22Rv1 (cell line): Measurements from ENCODE around the gene RNLS.

Source experiments
- H3K27ac ChIP-seq: fragments of 450-650 bp; 2 replicates; pipeline ENCODE4 v1.5.1; 2017
- CTCF ChIP-seq: fragments of 450-650 bp; IDR thresholded peaks from 2 replicates; pipeline ENCODE4 v1.5.1; 2017; ENCODE audit warnings: mild to moderate bottlenecking
- ZFX ChIP-seq: fragments of 450-650 bp; IDR thresholded peaks from 2 replicates; pipeline ENCODE4 v1.6.1; 2017; ENCODE audit warnings: antibody characterized with exemption, borderline replicate concordance

Gene RNLS

GRCh38 chr10:88246675-88247074, 336.4 kb downstream of the RNLS start:
- H3K27ac ChIP-seq, result no peak overlapping the region
- no peak for TF ChIP-seq ZFX
- no peak for TF ChIP-seq CTCF

DNA sequence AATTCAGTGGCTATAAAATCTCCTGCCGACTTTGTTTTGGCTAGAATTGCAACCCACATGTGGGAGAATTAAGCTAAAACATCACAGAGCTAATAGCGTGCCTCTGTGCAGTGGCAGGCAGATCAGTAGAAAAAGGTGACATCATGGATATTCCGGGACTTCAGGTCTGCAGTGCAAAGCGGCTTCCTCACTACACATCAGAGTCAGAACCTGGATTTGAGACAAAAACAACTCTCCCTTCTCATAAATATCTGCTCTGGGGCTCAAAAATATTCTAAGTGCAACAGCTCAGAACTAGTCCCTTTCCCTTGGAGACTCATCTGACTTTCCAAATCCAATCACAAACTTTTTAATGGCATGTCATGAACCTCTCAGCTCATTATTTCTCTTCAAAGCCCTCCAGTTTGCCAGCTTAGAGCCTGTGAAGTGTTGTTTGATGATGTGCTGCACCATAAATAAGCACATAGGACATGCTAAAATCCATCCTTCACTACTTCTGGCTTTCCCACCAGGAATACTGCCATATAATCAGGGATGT, 337.1 kb downstream of the RNLS start:
- TF ChIP-seq ZFX (no peak), CTCF (no peak)

DNA sequence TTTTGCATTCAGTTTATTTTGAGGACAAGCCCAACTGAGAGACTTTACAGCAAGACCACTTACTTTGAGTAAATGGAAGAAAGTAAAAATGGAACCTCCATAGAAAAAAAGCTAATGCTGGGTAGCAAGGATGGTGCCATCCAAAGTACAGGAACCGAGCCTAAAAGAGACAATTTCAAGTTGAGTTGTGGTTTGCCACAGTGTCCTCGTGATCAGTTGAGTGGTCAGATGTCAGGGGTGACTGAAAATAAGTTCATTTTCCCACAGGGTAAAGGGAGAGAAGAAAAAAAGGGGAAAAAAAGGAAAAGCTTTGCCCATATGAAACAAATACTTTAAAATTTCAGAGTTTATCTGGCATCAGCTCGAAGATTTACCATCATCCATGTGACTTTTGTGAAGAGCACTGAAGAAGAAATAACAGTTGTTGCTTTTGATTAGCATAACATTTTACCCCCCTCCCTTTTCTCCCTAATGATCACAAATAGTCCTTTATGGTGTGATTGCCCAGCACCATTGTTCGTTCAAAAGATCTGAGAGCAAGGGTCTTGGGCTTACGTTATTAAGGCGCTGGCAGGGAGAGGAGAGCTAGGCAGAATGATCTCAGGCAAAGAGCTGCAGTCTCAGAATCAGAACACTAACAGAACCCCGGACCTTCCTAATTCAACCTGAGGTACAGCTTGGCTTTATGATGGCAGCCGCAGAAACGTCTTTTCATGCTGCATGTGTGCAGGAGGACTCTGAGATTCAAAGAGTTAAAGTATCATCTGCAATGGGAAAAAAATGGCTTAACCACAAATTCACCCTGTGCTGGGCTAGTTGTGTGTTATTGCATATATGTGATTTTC, 338.1 kb downstream of the RNLS start:
- TF ChIP-seq CTCF (no peak), ZFX (no peak)
- no peak overlapping the region for H3K27ac ChIP-seq

More for the DNA sequence above, 337.1 kb downstream of the RNLS start:
- H3K27ac ChIP-seq, result no peak overlapping the region

- no peak for TF ChIP-seq CTCF
- TF ChIP-seq ZFX, result no peak
- no peak overlapping the region for H3K27ac ChIP-seq
Observed at GRCh38 chr10:88243836-88244730, 339.0 kb downstream of the RNLS start.

DNA sequence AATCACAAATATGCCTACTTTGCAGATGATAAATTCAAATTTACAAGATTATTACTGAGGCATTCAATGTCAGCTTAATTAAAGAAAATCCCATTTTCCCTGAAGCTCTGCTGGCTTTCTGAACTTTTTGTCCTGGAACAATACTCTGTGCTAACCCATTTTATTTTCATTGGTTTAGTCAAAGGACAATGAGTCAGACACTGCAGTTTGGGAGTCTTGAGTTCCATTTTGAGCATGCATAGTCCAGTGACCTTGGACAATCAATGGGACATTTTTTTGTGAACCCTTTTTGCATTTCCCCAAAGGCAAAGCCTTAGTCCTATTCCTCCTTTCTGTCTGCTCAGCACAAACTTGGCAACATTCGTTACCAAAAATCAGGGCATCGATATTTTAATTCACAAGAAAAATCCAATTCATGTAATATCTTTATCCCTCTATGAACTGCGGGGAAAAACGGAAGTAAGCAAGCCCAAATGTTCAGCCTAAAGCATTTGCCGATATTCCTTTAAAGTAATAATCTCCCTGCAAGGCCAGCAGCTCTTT, 339.8 kb downstream of the RNLS start:
- H3K27ac ChIP-seq, result no peak overlapping the region
- TF ChIP-seq CTCF (no peak), ZFX (no peak)

- H3K27ac ChIP-seq, result no peak overlapping the region
Observed at GRCh38 chr10:88241501-88241900, 341.6 kb downstream of the RNLS start.

More at GRCh38 chr10:88241501-88241900, 341.6 kb downstream of the RNLS start:
- no peak for TF ChIP-seq ZFX
- no peak for TF ChIP-seq CTCF
